HG02885 (cell line): ENCODE results near the gene C2CD4D.

Experiments
- ATAC-seq: cut with Tn5 transposase; IDR thresholded peaks from one replicate; pipeline ENCODE4 v1.9.1; 2021; ENCODE audit warnings: mild to moderate bottlenecking; ENCODE audit not compliant: unreplicated experiment, poor library complexity

C2CD4D gene

GRCh38 chr1:151799179-151800022 is 40.2 kb downstream of the C2CD4D start:
- ATAC-seq, result no peak

GRCh38 chr1:151798571-151798970 is 41.0 kb downstream of the C2CD4D start:
- no peak for ATAC-seq

- no peak for ATAC-seq
These were observed 48.5 kb downstream of the C2CD4D start for GRCh38 chr1:151790940-151791651.

- peak; percentile 97 for ATAC-seq
These were observed 49.3 kb downstream of the C2CD4D start, which contains the start of gene TDRKH for GRCh38 chr1:151790071-151790939. Gene TDRKH (minus strand): TSS chr1:151790500. CDS start chr1:151783022, 7,478 bp downstream.
